KG1 (cell line): ENCODE results near the gene PDPK1.
A peak's percentile ranks its signal among the peaks of the same experiment; 100 is the strongest.

Experiments used
- DNase-seq: peaks from one replicate; lab custom pipeline; 2025; lab: John Stamatoyannopoulos, UW

PDPK1 gene

DNA sequence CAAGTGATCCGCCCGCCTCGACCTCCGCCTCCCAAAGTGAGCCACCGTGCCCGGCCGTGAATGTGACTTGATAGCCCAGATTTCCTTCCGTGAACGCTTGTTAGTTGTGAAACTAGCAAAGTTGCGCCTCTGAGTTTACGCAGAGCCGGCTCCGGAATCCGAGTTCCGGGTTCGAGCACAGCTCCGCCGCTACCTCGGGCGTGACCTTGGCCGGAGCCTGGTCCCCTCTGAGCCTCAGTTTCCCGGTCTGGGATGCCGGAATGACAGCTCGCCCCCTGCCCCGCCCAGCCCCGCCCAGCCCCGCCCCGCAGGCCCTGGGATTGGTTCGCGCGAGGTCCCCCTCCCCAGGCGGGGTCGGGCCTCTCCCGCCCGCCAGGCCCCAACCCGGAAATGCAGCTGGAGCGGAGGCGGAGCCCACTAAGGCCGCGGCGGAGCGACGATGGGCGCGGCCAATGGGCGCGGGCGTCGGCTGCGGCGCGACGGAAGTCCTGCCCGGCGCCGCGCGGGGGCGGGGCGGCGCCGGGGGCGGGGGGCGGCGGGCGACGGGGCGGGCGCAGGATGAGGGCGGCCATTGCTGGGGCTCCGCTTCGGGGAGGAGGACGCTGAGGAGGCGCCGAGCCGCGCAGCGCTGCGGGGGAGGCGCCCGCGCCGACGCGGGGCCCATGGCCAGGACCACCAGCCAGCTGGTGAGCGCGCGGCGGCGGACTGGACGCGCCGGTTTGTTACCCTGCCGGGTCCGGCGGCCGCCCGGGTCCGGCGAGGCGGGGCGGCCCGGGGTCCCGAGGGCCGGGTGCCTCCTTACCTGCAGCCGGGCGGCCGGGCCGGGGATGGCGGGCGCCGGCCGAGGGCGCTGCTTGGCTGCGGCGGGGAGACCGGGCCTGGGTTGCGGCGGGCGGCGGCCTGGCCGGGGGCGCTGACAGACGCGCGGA lies at the start of gene PDPK1:
Gene PDPK1, plus strand, starts transcription at position 571 of the 929 bp plus-strand sequence. Its CDS starts 92 bp downstream, at position 663.
- peak; percentile 86 for DNase-seq

DNA sequence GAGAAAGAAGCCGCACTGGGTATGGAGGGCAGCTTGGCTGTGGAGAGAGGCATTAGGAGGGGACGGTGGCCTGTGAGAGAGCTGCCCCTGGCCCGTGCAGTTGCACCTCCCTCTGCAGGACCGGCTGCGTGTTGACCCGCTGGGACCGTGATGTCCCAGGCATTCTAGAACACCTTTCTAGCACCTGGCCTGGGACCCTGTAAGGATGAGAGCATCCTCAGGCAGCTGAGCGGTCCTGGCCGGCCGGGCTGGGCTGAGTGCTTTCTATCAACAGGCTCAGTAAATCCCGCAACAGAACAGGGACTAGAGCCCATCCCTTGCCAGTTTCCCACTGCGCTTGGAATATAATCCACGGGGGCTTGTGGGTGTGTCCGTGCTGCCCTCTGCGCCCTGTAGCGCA lies 48.2 kb upstream of the PDPK1 start:
- no peak for DNase-seq

DNA sequence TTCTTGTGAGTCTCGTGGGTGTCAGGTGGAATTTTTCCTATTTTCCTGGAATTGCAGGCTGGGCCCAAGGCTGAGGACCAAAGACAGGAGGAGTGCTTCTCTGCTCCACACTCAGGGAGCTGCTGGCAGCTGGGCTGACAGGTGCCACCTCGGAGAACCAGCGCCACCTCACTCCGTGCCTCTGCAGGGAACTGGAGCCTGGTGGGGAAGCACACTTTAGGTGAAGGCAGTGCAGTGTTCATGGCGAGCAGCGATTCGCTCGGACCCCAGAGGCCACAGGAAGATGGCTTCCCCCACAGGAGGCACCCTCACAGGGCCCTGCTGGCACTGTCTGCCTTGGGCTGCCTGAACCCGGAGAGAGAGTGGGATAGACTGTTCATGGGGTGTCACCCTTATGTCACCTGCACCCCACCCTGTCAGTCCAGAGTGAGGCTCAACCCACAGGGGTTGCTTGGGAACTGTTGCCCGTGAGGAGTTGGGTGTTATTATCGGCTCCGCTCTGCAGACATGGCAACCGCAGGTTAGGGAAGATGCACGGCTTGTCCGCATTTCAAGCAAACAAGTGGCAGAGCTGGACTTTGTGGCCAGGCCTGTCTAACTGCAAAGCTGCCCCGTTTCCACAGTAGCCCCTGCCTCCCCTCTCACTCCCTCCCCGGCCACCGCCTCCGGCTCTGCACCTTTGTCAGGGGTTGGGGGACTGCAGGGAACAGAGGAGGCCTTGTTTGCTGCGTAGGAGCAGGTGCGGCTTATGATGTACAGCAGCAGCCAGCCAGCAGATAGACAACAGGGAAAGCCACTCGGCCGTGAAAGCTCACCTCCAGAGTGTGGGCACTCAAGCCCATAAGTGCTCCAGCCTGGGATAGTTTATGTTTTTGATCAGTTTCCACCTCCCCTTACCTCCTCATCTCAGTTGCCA lies 47.4 kb upstream of the PDPK1 start:
- DNase-seq, result no peak

DNA sequence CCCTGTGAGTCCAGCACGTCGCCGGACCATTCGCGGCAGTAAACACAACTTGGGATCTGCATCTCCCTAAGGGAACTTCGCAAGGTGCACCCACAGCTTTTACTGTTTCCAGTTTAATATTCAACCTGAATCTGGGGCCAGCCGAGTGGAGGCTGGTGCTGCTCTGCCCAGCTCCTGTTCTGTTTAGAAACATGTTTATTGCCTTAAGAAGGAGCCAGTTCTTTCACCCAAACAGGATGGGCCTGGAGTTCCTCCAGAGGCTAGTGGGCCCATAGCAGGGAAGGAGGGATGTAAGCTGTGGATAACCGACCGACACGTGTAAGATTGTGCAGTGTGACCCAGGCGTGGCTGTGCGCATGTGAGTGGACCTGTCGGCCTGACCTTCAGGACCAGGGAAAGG lies 45.5 kb upstream of the PDPK1 start:
- DNase-seq, result no peak

DNA sequence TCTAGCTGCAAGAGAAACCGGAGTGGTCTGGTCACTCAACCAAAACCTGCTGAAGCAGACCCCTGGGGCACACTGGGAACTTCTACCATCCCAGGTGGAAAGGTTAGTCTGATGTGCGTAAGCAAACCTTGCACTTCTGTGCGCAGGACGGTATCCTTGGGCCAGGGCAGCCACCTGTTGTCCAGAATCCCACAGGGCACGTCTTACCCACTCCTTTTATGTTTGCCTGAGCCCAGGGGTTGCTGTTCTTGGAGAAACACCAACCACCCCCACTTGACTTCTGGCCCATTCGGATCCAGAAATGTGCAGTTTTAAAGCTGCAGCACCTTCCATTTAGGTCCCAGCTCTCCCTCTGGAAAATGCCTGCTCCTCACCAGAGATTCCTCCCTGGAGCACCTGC lies 44.2 kb upstream of the PDPK1 start:
- no peak for DNase-seq

DNA sequence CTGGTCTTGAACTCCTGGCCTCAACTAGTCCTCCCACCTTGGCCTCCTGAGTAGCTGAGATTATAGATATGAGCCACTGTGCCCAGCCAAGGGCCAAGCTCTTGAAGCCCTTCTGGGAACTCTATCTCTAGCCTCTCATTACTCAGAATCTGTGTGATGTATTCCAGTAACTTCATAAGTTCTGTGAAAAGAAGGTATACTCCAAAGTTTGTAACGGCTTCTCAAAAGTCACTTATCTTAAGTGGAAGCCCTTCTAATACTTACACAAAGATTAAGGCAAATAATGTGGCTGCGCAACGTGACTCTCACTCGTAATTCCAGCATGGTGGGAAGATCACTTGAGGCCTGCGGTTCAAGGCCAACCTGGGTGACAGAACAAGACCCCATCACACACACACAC lies 43.2 kb upstream of the PDPK1 start:
- no peak for DNase-seq

DNA sequence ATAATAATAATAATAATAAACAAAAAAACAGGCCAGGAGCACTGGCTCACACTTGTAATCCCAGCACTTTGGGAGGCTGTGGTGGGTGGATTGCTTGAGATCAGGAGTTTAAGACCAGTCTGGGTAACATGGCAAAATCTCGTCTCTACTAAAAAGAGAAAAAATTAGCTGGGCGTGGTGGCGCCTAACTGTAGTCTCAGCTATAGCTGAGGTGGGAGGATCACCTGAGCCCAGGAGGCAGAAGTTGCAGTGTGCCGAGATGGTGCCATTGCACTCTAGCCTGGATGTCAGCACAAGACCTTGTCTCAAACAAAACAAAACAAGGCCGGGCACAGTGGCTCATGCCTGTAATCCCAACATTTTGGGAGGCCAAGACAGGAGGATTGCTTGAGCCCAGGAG lies 42.8 kb upstream of the PDPK1 start:
- DNase-seq, result no peak

DNA sequence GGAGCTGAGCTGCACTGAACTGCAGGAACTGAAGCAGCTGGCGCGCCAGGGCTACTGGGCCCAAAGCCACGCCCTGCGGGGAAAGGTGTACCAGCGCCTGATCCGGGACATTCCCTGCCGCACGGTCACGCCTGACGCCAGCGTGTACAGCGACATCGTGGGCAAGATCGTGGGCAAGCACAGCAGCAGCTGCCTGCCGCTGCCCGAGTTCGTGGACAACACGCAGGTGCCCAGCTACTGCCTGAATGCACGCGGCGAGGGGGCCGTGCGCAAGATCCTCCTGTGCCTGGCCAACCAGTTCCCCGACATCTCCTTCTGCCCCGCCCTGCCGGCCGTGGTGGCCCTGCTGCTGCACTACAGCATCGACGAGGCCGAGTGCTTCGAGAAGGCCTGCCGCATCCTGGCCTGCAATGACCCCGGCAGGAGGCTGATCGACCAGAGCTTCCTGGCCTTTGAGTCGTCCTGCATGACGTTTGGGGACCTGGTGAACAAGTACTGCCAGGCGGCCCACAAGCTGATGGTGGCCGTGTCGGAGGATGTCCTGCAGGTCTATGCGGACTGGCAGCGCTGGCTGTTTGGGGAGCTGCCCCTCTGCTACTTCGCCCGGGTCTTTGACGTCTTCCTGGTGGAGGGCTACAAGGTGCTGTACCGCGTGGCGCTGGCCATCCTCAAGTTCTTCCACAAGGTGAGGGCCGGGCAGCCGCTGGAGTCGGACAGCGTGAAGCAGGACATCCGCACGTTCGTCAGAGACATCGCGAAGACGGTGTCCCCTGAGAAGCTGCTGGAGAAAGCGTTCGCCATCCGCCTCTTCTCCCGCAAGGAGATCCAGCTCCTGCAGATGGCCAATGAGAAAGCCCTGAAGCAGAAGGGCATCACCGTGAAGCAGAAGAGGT lies 41.4 kb upstream of the PDPK1 start:
- DNase-seq, result no peak

DNA sequence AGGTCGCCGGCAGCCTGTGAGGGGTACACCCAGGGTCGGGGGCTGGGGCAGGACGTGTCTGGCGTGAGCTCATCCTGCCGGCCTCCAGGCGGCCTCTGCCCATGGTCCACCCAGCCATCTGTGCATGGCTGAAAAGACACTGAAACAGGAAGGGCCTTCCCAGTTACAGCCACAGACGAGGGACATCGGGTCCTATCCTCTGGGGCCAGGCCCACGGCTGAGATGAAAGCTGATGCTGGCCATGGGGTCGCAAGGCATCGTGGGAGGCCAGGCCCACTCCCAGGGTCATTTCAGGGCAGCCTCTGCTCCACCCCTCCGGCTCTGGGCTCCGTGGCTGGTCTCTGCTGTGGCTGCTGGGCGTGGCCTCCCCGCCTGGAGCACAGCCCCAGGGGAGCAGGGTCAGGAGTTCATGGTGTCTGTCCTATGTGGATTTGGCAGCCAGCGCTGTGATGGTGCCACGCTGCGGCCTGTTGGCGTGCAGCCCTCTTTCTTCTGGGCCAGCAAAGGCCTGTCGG lies 40.6 kb upstream of the PDPK1 start:
- DNase-seq, result no peak

DNA sequence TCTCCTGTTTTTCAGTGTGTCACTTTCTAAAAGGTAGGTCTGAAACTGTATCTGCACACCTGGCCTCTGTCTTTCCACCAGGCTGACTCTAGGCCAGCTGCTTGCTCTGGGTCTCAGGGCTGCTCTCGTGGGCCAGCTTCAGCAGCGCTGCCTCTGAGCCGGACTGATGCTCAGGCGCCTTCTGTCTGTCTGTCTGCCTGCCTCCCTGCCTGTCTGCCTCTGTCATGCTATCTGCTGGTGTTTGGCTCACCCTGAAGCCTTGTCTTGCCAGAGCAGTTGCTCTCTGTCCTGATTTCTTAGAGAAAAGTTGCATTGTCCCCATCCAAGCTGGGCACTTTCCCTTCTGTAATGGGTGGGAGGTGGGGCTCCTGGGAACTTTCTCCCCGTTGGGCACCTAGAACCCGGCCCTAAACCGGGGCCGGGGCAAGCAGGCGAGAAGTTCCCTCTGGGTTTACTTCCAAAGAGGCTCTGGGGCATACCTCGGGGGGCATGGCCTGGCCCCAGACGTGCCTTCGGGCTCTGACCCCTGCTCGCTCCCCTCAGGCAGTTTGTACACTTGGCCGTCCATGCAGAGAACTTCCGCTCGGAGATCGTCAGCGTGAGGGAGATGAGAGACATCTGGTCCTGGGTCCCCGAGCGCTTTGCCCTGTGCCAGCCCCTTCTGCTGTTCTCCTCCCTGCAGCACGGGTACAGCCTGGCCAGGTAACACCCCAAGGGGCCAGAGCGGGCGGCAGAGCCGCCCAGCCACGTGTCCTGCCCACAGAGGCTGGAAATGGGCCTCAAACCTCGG lies 39.9 kb upstream of the PDPK1 start:
- DNase-seq, result no peak

DNA sequence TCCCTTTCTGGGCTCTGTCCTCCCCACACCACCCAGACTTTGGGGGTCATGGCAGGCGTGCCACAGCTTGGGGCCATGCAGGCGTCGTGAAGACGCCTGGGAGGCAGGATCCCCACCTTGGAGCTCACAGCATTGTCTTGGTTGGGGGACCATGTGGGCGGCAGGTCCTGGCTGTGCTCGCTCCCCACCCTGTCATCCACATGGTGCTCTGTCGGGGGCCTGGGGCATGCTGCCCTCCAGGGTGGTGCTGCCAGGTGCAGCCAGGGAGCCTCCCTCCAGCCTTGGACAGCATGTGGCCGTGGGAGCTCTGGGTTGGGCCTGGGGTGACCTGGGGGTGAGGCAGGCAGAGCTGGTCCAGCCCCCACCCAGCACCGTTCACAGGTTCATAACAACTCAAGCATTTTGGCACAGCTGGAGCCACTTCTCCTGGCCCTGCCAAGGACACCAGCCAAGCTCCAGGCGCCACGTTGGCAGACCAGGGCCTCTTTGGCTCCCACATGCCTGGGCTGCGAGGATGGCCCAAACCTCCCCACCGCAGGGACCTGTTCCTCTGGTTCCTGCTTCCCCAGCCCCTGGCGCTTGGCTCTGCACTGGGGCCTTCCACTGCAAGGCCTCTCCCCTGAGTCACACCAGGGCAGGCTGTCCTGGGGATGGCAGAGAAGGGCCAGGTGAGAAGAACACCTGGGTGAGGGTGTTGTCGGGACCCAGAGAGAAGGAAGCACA lies 39.1 kb upstream of the PDPK1 start:
- no peak for DNase-seq

DNA sequence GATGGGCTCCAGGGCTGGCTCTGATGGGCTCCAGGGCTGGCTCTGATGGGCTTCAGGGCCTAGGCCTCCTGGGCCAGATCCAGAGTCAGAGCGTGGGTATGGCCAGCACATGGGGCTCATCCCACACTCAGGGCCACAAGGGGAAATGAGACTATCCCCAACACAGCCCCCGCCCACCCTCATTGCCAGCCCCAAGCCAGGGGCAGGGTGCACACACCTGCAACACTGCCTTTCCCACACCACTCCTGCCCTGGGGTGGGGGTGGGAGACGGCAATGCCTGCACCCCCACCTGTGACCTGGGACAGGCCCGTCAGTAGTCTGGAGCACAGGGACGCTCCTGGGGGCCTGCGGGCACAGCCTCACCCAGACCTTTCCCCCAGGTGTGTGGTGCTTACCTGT lies 38.4 kb upstream of the PDPK1 start:
- DNase-seq, result no peak

DNA sequence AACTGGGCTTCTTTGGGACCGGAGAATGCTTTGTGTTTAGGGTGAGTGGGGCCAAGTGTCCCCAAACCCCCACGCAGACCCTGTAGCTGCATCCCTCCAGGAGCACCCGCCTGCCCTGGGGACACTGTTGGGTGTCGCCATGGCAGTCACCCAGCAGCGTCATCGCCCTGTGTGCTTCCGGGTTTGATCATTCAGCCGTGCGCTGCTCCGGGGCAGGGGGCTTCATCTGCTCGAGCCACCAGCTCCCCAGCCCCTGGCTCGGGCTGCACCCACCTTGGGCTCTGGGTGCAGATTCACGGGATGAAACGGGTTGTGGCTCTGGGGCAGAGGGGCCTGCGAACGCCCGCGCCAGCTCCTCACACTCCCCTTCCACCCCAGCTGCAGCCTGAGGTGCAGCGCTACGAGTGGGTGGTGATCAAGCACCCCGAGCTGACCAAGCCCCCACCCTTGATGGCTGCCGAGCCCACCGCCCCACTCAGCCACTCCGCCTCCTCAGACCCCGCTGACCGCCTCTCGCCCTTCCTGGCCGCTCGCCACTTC lies 37.9 kb upstream of the PDPK1 start:
- no peak for DNase-seq

DNA sequence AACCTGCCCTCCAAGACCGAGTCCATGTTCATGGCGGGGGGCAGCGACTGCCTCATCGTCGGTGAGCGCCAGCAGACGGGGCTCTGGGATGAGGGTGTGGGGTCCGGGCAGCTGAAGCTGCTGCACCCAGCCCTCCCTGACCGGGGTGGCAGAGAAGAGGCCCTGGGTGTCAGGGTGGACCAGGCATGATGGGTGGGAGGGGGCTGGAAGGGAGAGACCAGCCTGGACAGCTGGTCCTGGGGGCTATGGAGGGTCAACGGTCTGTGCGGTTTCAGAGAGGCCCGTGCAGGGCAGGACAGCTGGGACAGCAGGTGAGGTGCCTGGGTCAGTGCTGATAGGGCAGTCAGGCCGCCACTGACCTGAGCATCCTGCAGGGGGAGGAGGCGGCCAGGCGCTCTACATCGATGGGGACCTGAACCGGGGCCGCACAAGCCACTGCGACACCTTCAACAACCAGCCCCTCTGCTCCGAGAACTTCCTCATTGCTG lies 37.3 kb upstream of the PDPK1 start:
- no peak for DNase-seq

DNA sequence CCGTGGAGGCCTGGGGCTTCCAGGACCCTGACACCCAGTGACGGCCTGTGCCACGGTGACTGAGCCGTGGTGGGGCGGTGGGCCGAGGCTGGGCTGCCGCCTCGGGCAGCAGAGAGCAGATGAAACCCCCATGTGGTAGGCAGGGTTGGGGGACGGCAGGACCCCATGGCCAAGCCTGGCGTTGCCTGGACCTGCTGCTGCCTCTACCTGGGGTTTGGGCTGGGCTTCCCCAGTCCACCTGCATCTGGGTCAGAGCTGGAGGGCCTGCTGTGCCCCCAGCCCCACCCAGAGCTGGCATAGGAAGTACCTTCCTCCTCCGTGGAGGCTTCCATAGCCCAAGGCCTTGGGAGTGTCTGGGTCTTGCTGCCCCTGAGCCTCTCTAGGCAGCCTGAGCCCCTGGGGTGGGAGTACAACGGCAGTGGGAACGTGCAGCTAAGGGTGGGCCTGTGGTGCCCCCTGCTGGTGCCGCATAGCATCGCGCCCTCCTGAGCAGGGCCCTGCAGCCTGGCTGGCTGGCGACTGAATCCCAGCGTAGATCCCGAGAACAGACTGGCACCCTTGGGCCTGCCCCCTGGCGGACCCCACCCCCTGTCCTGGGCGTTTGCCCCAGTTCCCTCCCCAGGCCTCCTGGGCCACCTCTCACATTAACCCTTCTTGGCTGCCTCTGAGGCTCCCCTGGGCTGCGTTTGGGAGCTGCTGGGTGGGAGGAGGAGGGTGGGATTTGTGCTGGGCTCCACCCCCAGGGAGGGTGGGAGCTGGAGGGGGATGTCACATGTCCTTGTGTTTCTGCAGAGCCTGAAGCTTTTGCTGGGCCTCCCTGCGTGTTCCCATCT lies 36.7 kb upstream of the PDPK1 start:
- DNase-seq, result peak; percentile 51

DNA sequence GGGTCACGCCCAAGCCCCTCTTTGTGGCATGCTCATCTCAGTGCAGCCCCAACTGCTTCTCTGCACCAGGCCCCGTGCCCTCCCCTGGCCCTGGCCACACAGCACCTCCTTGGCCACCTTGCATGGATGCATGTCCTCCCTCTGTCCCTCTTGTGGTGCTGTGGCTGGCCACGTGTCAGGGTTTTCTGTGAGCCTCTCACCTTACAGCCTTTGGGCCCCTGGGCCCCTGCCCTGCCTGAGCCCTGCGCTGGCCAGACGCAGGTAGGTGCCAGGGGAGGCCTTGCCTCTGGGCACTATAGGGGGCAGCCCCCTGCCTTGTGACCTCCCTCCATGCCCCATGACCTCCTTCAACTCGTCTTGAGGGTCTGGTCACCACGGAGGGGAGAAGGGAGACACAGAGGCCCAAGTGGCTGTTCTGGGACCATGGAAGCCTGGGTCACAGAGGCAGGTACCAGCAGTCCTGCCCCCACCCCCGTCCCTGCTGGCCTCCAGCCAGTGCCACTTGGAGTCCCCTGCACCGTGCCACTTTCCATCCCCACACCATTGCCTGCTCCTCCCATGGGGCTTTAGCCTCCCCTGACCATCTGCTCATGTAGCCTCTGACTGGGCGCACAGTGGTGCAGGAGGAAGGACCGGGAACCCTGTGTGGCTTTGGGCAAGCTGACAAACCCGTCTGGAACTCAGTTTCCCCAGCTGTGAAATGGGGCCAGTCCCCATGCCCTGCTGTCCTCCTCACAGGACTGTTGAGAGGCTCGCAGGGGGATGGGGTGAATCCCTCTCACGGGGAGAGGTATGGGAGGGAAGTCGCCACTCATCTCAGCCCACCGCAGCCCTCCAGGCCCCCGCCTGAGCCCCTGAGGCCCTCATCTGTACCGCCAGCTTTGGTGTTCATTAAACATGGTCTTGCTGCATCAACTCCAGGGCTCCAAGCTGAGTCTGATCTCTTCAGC lies 35.6 kb upstream of the PDPK1 start:
- no peak for DNase-seq

DNA sequence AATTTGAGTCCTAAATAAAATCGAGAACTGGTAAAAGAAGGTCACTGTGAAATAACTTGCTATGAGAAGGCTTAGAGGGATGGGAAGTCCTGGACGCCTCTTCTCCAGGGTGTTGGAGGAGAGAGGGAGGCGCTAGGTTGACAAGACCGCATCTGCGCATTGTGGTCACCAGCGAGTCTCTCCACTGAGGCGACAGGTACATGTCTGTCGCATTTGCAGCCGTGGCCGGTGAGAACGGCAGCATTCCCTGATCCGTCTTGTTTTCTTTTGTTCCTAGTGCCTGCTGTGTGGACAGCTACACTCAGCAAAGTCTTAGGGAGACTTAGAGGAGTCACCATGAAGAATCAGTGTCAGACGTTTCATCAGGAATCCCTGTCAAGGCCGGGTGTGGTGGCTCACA lies 32.1 kb upstream of the PDPK1 start:
- no peak for DNase-seq
